Gastroesophageal sphincter (tissue), 3 donors: ENCODE measurements around the gene FBRSL1.

Source experiments
- EP300 ChIP-seq: sonication (generic); formaldehyde crosslinking; IDR thresholded peaks from one replicate; pipeline ENCODE4 v1.6.1; 2017; ENCODE audit warnings: antibody characterized with exemption, mild to moderate bottlenecking
- TF ChIP-seq, protein P1 (sequence below), 4 experiments: fragments of 200-600 bp in 2 of 4; fragments of 450-650 bp in 2 of 4; sonication (generic) in 1 of 4; IDR thresholded peaks; one replicate each; pipeline ENCODE4 v1.5.1; 2017 to 2019; ENCODE audit warnings: antibody characterized with exemption in 4 of 4, mild to moderate bottlenecking in 2 of 4, moderate library complexity in 2 of 4

DNA sequence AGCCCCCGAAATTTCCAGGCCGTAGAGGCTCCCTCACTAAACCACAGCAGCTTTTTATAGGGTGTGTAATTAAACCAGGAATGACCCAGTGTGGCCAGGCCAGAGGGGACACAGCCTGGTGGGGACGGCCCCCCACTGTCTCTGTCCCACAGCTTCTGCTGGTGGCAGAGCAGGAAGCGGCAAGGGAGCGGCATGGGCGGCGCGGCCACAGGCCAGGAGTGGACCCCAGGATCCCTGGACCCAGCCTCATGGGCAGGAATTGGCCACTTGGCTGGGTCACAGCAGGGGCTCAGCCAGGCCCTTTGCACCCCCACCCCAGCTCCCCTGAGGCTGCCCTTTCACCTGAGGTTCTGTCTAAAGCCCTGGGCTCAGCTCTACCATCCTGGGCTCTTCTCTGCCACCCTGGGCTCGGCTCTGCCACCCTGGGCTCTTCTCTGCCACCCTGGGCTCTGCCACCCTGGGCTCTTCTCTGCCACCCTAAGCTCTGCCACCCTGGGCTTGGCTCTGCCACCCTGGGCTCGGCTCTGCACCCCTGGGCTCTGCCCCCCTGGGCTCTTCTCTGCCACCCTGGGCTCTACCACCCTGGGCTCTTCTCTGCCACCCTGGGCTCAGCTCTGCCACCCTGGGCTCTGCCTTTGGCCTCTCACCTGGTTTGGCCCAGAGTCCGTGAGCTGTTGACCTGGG lies 39.3 kb downstream of the FBRSL1 start:
- TF ChIP-seq, protein P1, sequence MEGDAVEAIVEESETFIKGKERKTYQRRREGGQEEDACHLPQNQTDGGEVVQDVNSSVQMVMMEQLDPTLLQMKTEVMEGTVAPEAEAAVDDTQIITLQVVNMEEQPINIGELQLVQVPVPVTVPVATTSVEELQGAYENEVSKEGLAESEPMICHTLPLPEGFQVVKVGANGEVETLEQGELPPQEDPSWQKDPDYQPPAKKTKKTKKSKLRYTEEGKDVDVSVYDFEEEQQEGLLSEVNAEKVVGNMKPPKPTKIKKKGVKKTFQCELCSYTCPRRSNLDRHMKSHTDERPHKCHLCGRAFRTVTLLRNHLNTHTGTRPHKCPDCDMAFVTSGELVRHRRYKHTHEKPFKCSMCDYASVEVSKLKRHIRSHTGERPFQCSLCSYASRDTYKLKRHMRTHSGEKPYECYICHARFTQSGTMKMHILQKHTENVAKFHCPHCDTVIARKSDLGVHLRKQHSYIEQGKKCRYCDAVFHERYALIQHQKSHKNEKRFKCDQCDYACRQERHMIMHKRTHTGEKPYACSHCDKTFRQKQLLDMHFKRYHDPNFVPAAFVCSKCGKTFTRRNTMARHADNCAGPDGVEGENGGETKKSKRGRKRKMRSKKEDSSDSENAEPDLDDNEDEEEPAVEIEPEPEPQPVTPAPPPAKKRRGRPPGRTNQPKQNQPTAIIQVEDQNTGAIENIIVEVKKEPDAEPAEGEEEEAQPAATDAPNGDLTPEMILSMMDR (IDR thresholded peaks at IDR 0.05), result no peak
- TF ChIP-seq EP300, result no peak
